Measurements from ENCODE around the gene TRIM46.
"Not testable (repeated sequence)": the region's sequence is repeated elsewhere in the genome, so short reads cannot be mapped to it uniquely, and the experiment has no call there.

The TRIM46 gene

DNA sequence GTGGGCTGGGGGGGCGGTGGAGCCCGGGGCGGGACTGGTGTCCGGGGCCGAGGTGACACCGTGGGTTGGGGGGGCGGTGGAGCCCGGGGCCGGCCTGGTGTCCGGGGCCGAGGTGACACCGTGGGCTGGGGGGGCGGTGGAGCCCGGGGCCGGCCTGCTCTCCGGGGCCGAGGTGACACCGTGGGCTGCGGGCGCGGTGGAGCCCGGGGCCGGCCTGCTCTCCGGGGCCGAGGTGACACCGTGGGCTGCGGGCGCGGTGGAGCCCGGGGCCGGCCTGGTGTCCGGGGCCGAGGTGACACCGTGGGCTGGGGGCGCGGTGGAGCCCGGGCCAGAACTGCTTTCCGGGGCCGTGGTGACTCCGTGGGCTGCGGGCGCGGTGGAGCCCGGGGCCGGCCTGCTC lies 16.3 kb downstream of the TRIM46 start:
- not testable (repeated sequence) for DNase-seq

DNA sequence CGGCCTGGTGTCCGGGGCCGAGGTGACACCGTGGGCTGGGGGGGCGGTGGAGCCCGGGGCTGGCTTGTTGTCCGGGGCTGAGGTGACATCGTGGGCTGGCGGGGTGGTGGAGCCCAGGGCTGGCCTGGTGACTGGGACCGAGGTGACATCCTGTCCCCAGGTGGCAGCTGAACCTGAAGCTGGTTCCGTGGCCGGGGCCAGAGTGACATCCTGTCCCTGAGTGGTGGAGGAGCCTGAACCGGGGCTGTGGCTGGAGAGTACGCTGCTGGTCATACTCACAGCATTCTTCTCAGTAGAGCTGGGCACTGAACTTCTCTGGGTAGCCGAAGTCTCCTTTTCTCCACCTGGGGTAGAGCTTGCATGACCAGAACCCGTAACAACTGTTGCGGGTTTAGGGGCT lies 18.3 kb downstream of the TRIM46 start:
- no peak for DNase-seq

DNA sequence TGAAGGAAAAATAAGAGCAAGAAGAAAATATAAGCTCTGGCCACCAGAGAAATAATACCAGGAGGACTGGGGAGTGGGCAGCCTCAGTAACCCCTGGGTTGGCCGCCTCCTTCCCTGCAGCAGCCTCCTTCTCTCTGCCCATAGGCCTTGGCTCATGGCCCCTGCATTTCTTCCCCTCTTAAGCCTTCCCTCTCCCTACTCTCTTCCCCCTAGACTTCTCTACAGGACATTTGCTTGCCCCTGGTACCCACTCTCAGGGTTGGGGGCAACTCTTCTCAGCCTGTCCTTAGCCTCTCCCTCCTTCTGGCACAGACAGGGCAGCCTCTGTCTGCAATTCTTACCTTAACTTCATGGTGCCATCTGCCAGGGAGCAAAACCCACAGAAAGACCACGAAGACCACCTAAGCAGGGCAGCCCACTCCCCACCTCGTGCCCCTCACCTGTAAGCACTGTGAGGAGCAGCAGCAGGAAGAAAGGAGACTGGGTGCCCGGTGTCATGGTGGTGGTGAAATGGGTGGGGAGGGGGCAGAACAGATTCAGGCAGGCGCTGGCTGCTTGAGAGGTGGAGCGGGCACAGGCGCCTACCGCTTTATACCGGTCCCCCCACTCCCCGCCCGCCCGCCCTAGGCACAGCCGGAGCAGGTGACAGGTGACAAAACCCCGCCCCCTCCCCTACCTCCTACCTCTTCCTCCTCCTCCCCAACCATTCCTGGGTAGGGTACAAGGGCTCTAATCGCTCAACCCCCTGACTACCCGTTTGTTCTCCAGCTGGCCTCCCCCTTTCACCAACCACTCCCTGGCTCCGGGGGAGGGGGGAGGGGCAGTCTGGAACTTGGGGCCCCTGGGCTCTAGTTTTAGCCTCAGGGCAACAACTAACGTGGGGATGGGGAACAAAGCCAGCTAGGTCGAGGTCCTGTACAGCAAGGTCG lies 19.0 kb downstream of the TRIM46 start:
- DNase-seq, result no peak

DNA sequence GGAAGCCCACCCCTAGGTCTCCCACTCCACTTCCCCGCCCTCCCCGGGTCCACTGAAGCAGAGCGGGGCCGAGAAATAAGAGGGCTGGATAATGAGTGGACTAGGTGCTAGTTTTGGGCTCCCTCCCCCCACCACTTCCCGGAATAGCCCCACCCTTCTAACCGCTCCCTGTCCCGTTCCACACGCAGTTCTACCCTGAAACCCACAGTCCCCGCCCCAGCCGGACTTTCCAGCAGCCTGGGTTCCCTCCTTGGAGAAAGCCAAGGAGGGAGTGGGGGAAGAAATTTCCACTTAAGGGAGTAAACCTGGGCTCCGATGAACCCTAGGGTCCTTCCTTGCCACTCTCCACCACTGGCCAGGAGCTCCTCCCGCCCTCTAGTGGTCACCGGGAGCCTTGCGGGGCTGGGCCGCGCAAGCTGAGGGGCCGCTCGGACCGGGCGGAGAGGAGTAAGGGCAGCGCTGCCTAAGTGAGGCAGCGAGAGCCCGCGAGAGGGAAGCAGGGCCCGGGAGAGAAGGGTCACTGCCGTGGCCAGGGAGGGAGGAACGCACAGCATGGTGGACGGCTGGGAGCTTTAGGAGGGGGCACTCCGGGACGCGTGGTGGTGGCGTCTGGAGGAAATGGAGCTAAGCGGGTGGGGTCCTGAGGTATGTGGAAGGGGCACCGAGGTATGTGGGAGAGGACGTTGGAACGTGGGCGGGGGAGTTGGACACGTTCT lies 19.8 kb downstream of the TRIM46 start:
- peak; percentile 21 for DNase-seq

DNA sequence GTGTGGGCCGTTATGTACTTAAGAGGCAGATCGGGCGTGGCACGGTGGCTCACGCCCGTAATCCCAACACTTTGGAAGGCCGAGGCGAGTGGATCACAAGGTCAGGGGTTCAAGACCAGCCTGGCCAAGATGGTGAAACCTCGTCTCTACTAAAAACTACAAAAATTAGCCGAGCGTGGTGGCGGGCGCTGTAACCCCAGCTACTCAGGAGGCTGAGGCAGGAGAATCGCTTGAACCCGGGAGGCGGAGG lies 20.3 kb downstream of the TRIM46 start:
- DNase-seq, result not testable (repeated sequence)

DNA sequence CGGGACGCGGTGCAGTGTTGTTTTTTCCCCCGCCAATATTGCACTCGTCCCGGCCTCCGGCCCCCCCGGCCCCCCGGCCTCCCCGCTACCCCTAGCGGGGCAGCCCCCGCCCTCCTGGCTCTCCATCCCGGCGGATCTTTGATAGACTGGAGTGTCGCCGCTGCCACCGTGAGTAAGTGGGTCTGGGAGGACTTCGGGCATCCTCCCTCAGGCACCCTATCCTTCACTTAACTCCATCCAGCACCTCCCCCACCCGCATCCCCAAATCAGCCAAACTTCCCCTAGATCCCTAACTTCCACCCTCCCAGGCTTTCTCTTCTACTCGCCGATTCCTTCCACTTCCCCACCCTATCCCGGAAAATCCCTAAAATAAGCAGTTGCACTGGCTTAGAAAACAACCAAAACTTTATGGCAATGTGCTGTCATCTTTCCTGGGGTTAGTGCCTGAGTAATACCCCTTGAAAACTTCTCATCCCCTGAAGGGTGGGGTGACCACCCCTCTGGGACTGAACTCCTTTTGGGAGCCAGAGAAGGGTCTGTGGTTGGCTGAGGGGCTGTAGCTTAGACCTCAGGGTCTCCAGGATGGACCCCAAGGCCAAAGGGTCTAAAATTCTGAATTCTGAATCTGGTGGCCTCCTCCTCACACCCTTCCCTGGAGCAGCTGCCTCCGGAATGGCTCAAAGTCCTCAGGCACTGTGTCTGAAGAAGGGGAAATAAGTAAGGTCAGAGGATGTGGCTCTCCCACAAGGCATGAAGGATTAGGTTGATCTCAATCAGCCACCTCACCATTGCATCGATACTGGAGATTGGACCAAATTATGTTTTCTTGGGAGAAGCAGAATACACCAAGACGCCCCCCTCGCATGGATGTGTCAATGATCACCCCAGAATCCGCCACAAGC lies 21.8 kb downstream of the TRIM46 start:
- DNase-seq, result no peak

DNA sequence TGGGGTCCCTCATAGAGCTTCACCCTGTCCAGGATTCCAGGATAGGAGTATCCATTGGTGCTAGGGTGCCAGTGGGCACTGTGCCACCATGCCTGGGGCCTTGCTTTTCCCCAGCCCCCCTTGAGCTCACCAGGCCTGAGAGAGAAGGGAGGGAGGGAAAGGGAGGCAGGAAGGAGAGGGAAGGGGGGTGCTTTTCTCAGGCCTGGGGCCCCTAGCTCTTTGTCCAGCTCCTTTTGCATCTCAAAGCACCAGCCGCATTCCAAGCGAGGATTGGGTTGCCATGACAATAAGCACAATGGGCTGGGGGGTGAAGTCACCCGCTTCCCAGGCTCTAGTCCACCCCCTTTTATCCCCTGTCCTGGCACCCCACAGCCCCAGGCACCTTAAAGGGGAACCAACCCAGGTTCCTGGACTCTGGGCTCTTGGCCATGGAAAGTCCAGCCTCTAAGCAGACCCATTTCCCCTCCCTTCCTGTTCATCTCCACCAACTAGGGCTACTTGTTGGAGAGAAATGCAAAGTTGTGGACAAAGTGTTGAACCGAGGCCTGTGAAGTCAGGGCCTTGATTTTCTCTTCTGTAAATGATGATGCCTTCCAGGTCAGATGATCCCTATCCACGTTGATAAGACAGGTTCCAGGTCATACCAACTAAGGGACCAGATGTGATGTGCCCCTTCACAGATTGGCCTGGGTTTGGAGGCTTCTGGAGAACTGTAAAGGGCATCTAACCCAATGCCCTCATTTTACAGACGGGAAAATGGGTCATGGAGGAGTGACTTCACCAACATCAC lies 22.6 kb downstream of the TRIM46 start:
- DNase-seq, result no peak

DNA sequence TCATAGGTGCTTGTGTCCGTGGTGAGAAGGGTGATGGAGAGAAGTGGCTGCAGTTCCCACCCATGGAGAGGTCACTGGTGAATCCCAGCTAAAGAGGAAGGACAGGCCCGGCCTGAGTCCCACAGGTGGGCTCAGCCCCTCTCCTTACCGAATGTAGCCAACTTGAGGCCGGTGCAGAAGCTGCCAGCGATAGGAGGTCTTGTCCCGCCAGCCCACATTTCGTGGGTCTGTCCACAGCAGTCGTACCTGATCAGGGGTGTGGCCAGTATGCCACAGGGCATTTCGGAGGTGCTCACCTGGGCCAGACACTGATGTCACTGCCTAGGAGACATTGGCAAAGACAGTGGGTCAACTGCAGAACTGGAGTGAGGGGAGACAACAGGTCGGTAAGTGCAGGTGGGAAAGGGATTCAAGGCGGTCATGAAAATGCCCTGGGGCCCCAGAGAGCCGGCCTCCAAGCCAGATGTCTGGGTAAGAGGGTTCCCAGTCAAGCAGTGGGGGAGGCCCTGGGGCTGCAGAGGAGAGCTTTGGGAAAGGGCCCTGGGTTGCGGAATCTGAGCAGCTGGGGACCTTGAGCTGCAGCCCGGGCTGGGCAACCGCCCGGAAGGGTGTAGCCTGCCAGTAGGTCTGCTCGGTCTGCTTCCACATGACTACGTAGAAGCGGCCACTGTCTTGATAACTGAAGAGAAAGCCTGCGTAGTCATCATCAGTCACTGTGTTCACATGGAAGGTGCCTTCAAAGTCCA lies 23.4 kb downstream of the TRIM46 start:
- DNase-seq, result no peak

DNA sequence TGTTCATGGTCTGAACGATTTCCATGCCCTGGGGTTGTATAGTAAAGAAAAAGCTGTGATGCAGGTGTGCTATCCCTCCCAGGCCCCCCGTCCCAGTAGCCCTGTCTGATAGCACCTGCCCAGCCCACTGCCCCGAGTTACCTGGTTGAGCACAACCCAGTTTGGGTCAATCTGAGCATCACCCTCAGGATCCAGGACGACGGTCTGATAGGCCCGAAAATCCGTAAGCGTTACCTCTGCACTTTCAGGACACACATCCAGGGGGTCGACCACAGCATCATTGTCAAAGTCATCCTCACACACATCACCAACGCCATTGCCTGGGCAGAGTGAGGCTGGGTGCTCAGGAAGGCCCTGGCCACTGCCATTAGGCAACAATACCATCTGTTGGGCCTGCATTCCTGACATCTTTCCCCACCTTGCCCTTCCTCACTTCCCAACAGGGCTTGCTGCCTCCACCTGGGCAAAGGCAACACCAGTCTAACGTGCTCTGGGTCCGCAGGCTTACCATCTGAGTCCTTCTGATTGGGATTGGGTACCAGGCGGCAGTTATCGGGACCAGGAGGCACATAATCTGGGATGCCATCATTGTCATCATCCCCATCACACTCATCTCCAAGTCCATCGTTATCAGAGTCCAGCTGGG lies 24.4 kb downstream of the TRIM46 start:
- DNase-seq, result no peak

DNA sequence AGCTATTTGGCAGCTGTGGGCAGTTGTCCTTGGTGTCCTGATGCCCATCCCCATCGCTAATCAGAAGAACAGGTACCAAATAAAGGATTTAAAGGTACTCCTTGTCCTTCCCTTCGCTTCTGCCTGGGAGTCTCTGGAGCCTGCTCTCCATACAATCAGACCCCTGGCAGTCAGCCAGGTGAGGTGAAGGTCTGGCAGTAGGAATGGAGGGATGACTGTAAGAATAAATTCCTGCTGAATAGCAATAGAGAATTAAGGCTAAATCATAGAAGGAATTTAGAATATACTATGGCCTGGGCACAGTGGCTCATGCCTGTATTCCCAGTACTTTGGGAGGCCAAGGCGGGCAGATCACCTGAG lies 24.9 kb downstream of the TRIM46 start:
- no peak for DNase-seq

DNA sequence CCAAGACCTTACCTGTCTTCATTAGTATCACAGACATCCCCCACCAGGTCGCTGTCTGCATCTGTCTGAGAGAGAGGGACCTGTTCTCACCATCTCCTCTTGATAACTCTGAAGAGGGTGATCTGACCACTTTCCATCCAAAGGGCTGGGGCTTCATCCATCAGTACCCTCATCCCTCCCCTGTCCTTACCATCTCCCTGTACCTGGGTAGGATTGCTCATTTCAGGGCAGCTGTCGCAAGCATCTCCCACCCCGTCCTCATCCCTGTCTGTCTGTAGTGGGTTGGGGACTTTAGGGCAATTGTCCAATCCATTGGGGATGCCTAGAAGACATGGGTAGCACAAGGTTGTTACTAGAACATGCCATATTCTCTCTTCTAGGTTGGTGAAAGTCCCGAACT lies 26.1 kb downstream of the TRIM46 start:
- no peak for DNase-seq

DNA sequence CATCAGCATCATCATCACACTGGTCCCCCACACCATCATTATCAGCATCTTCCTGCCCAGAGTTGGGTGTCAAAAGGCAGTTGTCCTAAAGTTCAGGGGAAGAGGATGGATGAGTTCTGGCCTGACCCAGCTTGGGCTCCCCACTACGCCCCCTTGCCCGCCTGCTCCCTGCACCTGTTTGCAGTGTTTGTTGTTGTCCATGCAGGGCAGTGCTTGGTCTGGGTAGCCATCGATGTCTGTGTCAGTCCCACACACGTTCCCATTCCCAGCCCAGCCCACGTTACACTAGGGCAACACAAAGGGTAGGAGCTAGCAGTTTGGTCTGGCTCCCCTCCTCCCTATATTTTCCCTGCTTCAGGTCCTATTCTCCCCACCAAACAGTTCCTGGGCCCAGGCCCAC lies 27.3 kb downstream of the TRIM46 start:
- DNase-seq, result no peak

DNA sequence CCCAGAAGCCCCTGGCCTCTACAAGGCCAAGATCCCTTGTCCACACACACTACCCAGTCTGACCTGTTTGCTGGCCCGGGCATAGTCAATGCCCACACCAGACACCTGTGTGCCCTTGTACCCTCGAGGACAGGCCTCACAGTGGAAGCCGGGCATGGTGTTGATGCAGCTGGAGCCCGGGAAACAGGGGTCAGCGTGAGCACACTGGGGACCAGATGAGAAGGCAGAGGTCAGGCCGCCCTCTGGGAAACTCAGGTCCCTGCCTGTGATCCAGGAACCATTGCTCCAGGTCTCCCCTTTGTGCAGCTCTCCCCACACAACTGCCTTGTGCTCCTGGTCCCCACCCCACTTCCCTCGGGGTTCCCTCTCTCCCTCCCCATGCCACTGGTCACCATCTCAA lies 28.5 kb downstream of the TRIM46 start:
- DNase-seq, result no peak

DNA sequence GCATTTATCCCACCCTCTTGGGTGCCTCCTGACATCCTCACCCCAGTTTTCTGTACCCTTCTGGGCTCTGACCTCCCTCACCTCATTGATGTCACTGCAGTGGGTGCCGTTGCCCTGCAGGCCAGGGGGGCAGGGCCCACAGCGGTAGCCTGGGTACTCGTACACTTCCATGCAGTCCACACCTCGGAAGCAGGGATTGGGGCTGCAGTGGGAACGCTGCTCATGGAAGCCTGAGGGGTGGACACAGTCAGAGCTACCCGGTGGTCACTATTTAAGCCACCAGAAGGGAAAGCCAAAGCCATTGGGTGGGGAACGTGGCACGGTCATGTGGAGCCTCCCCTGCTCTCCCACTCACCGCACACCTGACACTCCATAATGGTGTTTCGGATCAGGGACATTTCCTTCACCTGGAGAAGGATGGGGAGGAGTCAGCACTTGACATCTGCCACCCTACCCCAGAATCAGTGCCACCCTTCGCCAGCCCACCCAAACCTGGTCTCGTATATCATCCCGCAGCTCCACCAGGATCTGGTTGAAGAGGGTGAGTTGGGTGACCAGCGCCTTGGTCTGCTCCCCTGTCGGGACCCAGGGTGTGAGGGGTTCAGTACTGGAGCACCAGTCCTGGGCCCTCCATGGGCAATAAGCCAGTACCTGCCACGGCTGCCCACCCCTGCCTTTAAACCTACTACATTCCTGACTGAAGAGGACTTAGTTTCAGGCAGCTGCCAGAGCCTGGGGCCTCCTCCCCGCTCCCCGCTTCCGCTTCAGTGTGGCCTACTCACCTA lies 29.3 kb downstream of the TRIM46 start:
- DNase-seq, result no peak

DNA sequence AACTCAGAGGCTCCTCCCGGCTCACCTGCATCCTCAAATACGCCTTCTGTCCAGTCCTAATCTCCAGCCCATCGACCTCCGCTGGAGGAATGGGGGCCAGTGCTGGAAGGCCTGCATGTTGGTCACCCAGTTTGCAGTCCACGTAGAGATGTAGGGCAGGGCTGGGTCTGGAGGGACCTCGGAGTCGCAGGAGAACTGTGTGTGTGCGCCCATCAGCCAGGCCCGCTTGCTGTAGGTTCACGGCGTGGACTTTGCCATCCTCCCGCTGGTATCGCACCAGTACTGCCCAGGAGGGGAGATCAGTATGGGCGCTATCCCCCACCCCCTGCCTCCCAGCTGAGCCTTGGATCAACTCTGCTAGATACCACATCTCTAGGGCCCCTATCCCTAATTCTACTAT lies 31.4 kb downstream of the TRIM46 start:
- DNase-seq, result no peak

DNA sequence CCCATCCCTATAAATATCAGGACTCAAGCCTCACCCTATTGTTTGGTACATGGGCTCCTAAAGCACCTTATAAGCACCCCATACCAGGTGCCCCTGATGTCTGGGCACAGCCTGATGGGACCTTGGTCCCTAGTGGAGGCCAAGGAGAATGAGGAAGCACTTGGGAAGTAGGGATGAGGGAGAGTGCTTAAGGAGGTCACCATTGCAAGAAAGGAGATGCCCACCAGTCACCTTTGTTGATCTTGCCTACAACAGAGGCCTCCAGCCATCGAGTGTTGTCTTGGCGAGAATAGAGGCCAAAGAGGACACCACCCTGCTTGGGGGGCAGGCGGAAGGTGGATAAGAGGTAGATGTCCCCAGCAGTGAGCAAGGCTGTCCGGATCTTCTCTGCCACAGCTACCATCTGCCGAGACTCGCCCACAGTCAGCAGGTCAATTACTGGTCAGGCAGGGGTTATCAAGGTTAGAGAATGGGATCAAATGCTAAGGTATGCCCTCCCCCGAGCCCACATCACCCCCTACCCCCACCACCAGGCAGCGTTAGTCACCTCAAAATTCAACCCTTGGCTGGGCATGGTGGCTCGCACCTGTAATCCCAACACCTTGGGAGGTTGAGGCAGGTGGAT lies 32.4 kb downstream of the TRIM46 start:
- DNase-seq, result no peak

DNA sequence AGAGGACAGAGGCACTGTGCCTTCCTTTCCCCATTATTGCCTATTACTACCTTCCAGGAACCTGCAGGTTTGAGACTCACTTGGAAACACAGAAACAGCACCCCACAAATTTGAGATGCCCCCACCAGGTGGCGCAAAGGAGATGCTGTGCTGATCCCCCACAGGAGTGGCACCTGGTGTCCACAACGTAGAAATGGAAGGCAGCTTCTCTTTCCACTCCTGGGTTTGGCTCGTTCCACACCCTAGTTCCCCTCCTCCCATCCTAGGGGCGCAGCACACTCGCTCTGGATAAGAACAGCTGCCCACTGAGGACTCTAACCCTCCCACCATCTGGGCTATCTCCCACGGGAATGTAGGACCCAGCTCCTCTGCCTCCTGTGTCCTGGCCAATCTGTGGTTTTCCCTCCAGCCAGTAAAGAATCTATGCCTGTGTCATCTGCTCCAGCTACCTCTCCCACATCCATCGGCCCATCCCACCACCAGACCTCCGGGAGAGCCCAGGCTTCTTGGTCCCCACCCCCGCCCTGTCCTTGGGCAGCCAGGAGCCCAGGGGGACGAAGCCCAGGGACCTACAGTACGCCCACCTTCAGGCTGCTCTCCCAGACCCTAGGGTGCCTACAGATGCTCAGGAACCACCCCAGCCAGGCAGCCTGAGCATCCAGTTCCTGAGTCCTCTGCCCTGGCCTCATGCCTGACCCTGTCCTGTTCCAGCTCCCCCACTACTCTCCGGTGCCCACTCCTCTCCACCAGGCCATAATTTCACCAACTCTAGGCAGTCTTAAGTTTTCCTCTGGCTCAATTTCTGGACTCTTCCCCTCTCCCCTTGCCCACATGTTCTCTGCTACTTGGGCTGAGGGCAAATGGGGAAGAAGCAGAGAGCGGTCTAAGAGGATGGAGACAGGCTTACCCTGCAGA lies 33.5 kb downstream of the TRIM46 start:
- peak; percentile 65 for DNase-seq

DNA sequence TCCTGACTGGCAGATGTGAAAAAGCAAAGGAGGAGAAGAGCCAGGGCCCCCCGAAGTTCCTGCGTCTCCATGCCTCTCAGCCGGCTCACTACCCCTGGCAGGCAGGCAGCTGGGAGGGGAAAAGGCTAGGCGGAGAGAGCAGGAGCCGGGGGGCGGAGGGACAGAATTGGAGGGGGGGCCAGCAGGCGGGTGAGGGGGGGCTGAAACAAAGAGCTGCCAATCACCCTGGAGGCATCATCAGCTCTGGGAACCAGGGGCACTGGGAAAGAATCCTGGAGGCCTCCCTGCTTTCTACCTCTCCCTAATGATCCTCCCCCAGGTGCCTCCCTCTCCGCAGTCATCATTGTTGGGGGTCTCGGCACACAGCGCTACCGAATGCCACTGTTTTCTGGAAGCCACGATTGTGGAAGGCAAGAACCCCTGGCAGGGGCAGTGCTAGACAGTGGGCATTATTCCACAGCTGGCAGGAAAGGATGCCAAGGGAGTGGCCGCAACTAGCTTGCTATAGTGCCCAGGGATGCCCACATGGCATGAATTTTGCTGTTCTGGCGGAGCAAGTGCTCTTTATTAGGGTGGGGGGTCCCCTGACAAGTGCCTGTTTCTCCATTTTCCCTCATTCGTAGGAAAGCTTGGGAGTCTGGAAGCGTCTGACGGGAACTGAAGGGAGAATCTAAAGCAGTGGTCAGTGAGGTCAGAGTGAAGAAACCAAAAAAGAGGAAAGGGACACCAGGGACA lies 34.3 kb downstream of the TRIM46 start, which contains the start of gene THBS3:
Gene THBS3 (minus strand): TSS at position 92 of the 735 bp plus-strand sequence. CDS start 21 bp downstream, at position 71.
- DNase-seq, result no peak

Data from NK-92 treated with Interleukin-12 subunit alpha and Interleukin-12 subunit beta, amount 100 ng/mL, for 24 hours (cell line).